ENCODE data around the gene ASTN2.

Gene ASTN2

DNA sequence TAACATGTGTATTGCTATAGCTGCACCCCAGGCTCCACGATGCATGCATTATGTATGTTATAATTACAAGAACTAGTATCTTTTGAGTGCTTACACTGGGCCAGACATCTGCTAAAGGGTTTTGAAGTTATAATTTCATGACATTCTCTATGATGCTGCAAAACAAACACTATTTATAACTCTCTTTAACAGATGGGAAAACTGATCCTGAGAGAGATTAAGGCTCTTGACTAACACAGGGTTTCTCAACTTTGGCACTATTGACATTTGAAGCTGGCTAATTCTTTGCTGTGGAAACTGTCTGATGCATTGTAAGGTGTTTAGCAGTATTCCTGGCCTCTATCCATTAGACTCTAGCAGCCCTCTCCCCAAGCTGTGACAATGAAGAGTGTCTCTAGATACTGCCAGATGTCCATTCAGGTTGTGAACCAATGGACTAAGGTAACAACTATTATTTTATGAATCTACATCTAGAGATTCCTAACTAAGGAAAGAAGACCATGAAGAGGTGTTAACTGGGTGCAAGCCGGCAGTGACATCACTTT lies 258.6 kb downstream of the ASTN2 start:
- no peak for DNase-seq

DNA sequence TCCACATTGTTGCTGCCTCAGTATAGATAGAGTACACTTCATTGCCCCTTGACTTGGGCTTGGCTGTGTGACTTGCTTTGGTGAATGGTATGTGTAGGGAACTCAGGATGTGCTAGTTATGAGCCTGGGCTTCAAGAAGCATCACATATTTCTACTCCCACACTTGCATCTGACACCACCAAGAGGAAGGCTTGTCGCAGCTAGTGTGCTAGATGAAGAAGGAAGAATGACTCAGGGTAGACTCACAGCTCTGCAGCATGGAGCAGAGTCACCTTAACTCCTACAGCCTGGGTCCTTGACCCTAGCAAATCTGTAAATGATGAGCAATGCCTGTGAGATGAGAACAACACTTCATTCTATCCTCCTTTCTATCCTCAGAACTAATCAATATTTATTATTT lies 261.8 kb downstream of the ASTN2 start:
- no peak for DNase-seq

DNA sequence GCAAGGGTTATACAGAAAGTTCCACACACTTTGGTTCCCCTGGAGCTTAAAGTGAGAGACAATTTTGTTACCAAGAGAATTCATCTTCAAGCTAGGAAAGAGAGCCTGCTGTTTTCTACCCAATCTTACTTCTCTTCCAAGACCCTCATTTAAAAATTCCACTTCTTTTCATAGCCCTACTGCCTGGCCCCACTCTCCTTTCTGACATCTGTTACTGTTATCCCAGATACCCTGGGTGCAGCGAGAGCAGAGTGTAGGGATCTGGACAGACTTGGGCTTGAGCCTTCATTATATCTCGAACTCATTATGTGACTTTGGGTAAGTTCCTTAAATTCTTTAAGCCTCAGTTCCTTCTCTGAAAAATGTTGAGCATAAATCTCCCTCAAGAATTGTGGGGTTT lies 263.1 kb downstream of the ASTN2 start:
- DNase-seq: no peak

DNA sequence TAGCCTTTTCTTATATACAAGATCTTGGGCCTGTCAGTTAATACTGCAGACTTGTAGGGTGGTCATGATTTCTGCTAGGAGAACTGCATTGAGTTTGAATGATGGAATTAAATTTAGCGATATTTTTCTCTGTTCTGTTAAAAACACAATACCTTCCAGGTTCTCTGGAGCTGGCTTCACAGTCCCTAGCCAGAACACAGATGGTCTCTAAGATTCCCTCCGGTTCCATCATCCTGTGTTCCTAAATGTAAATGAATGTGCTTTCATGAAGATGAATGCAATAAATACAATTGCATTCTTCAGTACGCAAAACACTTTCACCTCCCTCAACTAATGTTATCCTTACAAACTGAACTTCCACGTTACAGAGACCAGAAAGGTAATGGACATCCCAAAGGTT lies 264.9 kb downstream of the ASTN2 start:
- DNase-seq: no peak

DNA sequence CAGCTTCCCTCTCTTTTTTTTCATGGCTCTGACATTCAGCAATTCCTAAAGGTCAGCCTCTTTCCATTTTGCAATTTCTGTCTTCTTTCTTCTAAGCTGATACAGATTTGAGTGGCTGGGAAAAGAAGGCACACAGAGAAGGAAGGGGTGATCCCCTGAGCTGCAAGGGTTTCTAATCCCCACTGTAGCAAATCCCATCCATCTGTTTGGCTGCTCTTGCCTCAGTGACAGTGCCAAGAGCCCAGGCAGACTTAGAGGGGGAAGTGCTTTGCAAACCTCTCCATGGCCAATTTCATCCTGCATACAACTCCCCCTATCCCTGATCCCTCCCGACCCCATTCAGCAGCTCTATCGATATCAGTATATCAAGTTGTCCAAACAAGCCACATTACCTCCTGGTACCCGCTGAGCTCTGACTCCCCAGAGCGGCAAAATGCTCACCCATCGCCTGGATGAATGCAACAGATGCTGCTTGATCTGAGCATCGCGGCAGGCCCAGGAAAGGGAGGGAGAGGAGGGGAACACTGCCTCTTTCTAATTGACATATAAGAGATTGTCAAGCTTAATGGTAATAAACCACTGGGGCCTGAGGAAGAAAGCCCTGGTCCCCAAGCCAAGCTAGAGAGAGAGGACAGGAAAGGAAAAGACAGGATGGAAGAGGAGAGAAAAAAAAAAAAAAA lies 268.9 kb downstream of the ASTN2 start:
- DNase-seq: no peak

DNA sequence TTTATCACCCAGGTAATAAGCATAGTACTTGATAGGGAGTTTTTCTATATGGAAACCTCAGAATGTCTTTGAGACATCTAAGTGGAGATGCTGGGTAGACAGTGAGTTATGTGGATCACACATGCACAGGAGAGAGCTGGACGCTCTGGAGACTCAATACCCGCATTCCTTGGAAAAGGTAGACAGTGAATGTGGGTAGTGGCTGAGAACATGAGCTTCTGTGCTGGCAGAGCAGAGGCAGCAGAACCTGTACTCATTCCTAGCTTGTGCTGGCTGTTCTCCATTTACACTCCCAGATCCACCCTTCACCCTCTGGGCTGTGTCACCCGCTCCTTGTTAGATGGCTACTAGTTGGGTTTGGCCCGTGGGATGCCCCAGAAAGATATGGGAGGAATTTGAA lies 269.8 kb downstream of the ASTN2 start:
- no peak for DNase-seq

DNA sequence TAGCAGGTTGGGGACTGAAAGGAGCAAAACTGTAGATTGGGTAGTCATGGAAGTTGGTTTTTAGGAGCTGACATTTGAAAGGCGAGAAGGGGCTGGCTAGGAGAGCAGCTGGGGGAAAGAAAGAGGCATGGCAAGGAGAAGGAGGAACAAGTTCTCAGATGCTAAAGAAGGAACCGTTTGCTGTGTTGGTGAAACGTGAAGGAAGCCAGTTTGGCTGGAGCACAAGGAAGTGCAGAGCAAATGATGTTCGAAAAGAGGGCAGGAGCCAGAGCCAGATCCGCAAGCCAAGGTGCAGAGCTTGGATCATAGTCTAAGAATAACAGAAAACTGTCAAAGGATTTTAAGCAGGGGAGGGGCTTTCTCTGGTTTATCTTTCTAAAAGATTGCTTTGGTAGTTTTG lies 276.6 kb downstream of the ASTN2 start:
- no peak for DNase-seq

DNA sequence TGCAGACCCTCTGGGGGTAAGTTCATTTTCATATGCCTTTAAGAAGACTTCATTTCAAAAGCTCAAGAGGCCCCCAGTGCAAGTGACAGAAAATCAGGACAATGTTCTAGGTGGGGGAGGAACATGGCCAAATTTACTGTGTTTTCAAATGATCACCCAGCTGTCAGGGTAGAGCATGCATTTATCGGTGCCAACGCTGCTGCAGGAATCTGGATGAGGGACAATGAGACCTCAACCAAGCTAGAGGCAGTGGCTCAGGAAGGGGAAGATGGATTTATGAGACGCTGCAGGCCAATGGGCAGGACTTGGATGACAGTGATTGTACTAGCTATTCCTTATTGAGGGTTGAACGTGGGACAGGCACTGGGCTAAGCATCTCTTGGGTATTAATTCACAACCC lies 278.4 kb downstream of the ASTN2 start:
- no peak for DNase-seq

DNA sequence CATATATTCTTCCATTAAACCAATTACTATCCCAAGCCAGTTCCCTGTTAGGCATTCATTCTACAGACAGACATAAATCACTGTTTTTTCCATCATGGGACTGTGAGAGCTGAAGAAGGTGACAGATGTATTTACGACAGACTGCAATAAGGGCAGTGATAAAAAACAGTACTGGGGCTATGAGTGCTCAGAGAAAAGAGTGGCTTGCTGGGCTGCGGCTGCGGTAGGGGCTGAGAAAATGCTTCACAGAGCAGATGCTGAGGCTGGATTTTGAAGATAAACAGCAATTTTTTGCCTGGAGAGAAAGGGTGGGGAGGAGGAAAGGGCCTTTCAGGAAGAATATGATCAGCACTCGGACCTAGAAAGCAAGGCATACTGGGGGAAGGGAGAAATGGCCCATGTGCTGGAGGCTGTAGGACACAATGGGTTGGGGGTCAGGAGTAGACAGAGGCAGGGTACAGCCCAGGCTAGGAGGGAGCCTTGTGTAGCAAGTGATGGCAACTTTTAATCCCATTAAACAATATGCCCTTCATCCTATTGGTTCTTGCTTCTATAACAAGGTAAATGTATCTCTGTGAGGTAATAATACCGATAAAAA lies 279.3 kb downstream of the ASTN2 start:
- no peak for DNase-seq

DNA sequence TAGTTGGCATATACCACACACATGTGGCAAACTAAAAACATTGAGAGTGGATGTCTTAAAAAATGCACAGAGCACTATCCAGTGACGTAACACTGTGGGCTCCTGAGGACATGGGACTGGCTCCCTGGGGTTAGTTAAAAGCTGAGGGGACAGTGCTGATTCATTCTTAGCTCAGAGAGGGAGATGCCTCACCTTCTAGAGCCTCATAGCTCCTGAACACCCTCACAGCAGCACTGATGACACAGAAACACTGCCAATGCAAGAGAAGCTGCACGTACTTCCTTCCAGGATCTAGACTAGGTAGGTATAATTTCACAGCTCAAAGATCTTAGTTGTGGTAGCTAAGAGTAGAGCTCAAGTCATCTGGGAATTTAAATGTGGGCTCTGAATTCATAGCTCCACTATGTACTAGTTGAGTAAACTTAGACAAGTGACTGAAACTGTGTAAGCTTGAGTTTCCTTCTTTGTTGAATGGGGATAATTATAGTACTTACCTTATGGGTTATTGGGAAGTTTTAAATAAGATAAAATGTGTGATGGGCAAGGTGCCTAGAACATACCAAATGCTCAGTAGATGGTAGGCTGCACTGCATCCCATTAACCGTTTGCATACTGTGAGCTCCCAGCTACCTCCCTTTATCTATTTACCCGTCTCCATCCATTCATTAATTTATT lies 279.9 kb downstream of the ASTN2 start:
- DNase-seq: no peak

DNA sequence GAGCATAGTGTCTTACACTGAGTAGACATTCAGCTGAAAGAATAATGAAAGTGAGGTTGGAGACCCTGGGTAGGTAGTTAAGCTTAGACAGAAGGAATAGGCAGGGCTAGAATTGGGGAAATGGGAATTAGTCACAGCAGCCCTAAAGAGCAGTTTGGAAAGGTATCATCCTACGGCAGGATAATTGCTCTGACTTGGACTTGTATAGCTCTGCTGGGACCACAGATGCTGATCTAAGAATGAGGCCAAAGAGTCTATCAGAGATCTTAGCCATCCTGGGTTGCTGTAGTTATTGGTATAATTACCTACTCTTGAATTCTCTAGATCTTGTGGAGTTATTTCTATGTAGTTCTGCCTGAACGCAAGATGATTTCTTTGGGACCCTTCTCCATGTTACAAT lies 288.0 kb downstream of the ASTN2 start:
- DNase-seq: no peak

DNA sequence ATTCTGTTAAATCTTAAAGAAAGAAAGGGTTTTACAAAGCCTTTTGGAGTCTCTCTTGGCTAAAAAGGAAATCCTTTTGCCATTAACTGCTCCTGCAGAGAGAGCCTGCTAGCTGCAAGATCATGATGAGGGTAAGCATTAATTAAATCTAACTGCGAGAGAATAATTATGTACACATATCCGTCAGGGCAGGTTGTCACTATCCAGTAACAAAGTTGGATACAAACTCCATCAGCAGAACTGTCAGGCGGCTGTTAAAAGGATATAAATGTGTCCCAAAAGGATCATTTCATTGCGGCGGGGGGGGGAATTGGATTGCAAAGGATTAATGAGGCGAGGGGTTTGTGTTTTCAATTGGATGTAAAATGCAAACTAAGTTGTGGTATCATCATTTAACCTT lies 289.3 kb downstream of the ASTN2 start:
- DNase-seq: no peak

DNA sequence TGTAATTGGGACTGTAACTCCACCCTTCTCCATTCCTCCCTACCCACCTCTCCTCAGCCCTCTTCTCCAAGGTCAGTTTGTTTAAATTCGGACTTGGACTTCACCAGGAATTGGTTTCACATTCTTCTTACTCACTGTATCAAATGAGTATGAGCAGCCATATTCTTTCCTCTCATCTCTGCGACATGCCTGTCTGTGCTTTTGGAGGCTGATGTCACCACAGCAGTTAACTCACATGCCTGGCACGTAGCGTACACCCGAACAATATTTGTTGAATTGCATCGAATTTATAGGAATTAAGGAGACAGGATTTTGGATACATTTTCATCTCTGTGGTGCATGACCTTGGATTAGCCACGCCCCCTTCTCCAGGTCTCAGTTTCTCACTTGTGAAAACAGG lies 291.1 kb downstream of the ASTN2 start:
- DNase-seq: no peak

DNA sequence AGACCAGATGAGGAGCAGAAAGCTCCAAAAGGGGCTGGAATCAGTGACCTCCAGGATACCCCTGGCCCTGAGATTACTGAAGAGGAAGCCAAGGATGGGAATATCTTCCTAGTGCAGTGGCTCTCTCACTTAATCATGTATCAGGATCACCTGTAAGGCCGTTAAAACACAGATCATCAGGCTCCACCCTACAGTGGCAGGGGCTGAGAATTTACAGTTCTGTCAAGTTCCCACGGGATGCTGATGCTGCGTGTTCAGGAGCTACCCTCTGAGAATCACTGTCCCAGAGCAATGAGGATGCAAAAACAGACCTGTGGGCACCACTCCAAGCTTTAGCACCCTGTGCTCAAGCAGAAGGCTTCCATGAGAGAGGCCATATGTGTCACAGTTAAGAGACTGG lies 291.9 kb downstream of the ASTN2 start:
- DNase-seq: no peak

DNA sequence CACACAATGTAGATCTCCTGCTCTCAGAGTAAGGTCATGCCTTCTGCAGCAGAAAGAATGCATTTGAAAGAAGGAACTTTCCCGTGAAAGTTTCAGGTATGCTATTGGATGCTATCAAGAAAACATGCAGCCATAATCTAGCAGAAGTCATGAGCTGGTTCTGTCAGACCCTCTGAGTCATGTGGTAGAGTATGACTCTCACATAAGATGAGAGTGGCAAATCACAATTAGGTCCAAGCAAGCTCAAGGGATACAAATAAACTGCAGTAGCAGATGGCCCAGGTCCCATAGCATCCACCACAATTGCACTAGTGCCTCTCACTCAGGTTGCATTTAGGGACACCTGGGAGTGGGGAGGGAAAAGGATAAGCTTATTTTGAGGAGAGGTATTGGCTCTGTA lies 292.8 kb downstream of the ASTN2 start:
- no peak for DNase-seq

DNA sequence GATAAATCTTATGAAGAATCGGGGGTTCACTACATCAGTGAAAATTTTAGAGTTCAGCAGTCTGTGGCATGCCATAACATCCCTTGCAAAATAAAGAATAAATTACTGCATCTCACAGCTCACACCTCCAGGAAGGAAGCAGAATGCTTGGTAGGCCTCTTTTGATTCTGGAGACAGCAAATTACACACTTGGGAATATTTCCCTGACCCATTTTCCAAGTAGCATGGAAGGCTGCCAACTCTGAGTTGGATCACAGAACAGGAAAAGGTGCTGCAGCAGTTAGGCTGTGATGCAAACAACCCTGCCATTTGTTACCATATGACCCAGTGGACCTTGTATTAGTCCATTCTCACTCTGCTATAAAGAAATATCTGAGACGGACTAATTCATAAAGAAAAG lies 293.5 kb downstream of the ASTN2 start:
- no peak for DNase-seq

DNA sequence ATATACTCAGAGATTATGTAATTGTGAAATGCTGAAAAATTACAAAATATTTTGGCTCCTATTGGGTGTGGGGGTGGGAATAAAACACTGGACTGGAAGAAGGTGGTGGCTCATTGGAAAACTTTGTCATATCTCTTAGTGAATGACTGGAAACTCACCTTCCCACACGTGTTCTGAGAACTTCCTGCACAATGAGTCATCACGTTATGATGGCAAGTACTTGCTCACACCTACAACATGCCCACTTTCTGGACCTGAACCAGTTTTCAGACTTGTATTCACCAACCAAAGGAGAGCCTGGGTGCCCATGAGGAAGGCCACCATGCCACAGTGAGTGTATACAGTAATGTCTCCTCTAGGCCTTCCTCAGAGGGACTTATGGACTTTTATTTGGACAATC lies 294.8 kb downstream of the ASTN2 start:
- DNase-seq: no peak

DNA sequence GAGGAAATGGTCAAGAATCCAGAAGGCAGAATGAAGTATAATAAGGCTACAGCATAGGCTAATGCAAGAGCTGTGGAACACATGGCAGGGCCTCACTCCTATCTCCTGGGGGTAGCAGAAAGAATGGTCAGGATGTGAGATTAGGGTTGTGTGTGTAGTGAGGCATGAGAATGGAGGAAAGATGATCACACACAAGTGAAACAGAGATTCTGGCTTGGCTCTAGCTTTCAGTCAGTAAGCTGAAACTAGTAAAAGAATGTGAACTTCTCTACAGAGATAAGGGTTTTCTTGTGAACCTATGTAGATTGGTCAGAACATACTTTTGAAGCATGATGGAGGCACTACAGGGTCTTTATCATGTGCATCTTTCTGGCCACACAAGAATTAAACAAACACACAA lies 298.8 kb downstream of the ASTN2 start:
- no peak for DNase-seq

DNA sequence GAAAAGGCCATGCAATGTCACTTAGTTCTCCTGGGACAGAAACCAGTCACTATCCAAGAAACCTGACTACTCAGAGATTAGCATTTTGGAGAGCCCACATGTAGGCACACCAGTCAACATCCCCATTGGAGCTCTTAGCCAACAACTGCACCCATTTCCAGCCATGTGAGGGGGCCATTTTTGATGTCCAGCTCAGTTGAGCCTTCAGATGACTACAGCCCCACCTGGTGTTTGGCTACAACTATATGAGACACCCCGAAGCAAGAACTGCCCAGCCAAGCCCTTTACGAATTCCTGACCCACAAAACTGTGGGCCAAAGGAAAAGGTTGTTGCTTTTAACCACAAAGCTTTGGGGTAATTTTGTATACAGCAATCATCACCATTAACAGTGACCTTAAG lies 300.1 kb downstream of the ASTN2 start:
- no peak for DNase-seq

DNA sequence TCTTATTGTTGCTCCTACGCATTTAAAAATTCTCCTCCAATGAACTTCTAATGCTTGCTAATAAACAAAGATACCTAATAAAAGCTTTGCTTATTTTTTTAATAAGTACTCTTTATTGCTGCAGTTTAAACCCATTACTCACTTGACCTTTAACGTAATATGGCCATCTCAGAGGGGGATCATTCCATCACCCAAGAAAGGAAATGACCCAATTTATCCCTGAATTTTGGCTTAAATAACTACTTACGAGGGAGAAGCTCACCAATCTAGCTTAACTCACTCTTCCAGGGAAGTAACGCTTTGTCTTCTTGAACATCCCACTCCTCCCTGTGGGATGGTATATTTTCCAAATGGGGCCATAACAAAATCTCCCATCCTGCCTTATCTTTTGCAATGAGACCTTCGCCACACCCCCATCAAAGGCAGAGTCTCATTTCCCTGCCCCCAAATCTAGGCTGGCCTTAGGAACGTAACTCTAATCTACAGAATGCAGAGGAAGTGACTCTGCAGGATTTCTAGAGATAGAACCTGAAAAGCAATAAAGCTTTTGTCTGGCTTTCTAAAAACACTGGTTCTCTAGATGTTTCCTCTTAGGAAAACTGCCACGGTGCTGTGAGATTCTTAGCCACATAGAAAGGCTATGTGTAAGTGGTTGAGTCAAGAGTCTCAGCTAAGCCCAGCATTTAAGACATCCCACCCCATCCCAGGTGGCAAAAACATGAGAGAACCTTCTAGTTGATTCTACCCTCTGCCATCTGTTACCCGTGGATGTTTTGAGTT lies 310.0 kb downstream of the ASTN2 start:
- no peak for DNase-seq

DNA sequence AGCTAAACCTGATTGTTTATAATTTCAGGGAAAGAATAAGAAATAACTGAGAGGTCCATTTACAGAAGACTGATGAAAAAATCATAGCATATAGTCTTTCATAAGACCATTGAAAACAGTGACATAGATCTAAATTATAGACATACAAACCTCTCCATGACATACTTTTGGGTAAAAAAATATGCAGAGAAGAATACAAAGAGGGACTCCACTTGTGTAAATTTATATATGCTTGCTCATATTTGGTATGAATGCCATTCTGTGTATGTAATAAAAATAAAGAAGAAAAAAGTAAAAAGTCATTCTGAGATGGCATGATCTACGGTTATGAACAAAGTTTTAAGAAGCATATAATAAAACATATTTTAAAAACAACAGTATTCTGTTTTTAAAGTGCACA lies 310.7 kb downstream of the ASTN2 start:
- DNase-seq: no peak

DNA sequence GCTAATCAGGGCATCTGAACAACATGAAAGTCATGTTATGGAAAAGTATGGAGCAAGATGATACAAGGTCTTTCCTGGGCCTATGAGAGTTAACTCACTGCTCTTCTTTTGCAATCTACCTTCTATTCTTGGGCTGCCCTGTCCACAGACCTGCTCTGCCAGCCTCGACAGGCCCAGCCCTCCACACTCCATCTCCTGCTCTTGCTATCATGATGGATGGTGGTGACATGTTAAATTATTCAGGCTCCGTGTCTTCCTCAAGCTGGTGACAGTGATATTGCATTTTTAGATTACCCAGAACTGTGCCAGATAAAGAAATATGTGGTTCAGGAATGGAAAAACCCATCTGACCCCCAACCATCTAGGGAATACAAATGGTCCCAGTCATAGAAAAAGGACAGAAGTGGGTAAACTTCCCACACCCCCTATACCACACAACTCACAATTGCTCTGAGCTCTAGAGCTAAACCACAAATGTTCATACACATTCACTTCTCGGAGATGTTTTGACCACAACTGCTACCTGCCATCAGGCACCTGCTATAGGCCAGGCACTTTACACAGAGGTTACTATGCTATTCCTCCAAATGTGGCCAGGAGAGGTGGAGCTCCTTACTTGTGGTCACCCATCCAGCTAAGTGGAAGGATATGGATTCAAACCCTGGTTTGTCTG lies 311.3 kb downstream of the ASTN2 start:
- DNase-seq: no peak

DNA sequence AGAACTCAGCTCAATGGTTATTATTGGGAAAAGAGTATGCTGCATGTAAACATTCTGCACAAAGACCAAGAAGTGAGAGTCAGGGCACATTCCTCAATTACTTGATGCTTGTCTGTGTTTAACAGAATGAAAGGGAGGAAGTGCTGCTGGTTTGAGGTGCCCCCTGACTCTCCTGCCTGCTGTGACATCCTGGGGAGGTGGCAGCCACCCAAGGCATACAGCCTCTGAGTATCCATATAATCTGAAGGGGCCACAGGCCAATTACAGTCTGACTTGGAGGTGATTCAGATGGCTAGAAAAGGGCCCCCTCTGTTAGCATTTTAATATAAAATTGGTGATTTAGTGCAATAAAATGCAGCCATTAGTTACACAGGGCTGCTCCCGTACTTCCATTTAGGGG lies 313.8 kb downstream of the ASTN2 start:
- DNase-seq: no peak
